GM21381 (cell line): ENCODE results near the gene SMARCD2.
A peak's percentile ranks its signal among the peaks of the same experiment; 100 is the strongest.
"Not testable (repeated sequence)": the region's sequence is repeated elsewhere in the genome, so short reads cannot be mapped to it uniquely, and the experiment has no call there.

Experiments used
- ATAC-seq: cut with Tn5 transposase; IDR thresholded peaks from one replicate; pipeline ENCODE4 v1.9.1; 2021; ENCODE audit warnings: mild to moderate bottlenecking, moderate library complexity; ENCODE audit not compliant: unreplicated experiment

Gene SMARCD2

DNA sequence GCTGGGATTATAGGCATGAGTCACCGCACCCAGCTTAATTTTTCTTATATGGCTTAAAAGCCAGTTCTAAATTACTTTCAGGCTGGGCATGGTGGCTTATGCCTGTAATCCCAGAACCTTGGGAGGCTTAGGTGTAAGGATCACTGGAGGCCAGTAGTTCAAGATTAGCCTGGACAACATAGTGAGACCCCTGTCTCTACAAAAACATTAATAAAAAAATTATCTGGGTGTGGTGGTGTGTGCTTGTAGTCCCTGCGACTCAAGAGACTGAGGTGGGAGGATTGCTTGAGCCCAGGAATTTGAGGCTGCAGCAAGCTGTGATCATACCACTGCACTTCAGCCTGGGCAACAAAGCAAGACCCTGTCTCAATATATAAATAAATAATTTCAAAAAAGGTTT lies 10.8 kb upstream of the SMARCD2 start:
- no peak for ATAC-seq

GRCh38 chr17:63850401-63850800 lies 7.9 kb upstream of the SMARCD2 start:
- ATAC-seq = no peak

DNA sequence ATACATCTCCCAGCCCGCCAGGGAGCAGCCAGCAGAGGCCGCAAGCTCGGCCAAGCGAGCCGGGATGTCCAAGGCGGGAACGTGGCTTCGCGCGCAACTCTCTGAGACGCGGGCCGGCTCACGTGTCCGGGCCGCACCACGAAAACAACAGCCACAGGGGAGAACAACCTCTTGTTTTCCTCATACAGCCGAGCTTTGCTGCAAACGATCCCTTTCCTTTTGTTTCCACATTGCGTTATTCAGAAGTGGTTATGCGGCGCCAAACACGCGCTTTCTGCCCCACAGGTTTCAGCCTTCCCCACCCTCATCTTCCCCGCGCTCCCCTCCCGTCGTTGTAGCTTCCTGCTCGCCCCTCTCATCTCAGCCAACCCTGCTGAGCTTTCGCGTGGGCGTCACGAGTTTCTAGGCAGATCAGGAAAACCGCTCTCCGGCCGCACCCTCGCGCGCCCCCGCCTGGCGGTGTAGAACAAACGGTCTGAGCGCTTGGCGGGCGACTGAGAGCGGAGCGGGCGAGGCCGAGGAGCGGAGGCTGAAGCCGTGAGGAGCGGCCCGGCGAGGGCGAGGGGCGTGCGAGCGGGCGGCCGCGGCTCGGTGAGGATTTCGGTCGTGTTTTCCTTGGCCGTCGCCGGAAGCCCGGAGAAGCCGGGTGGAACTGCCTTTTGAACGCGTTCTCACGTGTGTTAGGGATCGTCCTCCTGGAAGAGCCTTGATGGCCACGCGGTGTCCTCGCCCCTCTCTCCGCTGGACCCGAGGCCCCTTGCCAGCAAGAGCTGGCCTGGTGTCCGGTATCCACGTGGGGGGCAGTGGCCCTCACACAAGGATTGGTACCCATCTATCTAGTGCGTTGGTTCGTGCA lies 6.6 kb upstream of the SMARCD2 start:
- ATAC-seq = peak; percentile 89

DNA sequence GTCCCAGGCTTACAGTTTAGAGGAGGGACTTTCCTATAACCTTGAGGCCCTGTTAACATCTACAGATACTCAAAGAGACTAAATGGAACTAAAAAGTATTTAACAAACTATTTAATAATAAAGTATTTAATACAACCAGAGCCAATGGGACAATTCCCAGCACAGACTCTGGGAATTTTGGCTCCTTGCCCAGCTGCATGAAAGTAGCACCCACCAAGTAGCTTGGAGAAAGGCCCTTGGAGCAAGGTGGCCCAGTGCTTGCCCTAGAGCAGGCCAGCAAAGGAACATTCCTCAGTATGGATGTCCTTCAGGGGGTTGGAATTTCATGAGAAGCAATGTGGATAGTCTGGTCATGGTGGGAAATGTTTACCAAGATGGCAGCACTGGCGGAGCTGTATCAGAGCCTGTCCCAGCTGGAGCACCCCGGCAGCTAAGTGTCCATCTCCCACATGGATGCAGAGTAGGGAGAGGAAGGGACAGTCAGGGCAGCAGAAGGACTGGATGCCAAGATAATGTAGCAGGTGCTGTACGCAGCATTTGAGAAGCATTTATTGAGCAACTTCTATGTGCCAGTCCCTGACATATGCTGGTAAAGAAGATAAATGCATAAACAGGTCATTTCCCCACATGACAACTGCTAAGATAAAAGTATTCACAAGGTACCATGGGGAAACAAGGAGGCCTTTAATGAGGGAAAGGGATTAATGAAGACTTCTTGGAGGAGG lies 5.2 kb upstream of the SMARCD2 start:
- ATAC-seq = no peak

DNA sequence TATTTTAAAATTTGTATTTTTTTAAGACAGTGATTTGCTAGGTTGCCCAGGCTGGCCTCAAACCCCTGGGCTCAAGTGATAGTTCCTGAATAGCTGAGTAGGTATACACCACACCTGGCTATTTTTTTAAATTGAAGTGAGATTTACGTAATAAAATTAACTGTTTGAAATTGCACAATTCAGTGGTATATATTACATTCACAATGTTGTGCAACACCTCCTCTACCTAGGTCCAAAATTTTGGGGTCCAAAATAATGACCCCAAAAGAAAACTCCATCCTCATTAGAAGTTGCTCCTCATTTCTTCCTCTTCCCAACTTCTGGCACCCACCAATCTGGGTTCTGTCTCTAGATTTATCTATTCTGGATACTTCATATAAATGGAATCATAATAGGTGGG lies 3.0 kb upstream of the SMARCD2 start:
- no peak for ATAC-seq

DNA sequence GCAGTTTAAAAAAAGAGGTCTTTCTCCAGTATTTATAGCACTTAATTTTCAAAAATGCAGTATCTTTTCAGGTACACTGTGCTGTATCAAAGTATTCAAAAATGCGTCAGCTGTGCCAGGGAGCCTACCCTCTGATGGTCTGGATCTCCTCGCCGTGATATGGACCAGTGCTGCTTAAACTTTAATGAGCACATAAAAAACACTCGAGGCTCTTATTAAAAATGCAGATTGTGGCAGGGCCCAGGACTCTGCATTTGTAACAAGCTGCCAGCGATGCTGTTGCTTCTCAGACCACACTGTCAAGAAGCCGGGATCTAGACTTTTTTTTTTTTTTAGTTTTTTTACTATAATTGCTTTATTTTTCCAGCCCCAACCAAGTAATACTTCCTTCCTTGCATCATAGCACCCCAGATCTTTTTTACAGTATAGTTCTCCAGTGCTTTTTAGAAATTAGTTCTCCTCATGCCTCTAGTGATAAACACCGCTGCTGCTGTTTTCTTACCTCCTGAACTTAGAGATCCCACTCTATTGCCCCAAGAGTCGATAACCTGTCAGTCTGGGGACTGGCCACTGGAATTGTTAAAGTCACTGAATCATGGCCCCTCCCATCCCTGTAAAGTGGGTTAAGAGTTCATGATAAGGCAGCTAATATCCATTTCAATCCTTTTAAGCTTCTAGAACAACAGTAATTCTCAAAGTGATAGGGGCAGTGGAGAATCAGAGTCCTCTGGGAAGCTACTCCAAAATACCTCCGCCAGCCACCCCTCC lies 1.6 kb upstream of the SMARCD2 start:
- ATAC-seq = no peak

DNA sequence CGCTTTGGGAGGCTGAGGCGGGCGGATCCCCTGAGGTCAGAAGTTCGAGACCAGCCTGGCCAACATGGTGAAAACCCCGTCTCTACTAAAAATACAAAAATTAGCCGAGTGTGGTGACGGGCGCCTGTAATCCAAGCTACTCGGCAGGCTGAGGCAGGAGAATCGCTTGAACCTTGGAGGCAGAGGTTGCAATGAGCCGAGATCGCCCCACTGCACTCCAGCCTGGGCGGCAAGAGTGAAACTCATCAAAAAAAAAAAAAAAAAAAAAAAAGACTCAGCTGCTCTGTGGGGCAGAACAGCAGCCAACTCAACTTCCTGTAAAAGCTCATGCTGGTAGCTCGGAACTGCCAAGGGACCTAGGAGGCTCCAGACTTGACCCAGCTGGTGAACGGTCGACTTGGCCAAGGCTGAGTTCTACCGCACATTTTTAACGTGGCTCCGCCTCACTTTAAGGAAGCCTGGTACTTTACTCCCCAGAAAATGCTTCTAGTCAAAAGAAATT lies 953 bp upstream of the SMARCD2 start:
- ATAC-seq = not testable (repeated sequence)

GRCh38 chr17:63842173-63842539 lies 329 bp downstream of the SMARCD2 start:
- ATAC-seq = peak; percentile 31

GRCh38 chr17:63841350-63842172 lies 924 bp downstream of the SMARCD2 start:
- ATAC-seq = no peak

DNA sequence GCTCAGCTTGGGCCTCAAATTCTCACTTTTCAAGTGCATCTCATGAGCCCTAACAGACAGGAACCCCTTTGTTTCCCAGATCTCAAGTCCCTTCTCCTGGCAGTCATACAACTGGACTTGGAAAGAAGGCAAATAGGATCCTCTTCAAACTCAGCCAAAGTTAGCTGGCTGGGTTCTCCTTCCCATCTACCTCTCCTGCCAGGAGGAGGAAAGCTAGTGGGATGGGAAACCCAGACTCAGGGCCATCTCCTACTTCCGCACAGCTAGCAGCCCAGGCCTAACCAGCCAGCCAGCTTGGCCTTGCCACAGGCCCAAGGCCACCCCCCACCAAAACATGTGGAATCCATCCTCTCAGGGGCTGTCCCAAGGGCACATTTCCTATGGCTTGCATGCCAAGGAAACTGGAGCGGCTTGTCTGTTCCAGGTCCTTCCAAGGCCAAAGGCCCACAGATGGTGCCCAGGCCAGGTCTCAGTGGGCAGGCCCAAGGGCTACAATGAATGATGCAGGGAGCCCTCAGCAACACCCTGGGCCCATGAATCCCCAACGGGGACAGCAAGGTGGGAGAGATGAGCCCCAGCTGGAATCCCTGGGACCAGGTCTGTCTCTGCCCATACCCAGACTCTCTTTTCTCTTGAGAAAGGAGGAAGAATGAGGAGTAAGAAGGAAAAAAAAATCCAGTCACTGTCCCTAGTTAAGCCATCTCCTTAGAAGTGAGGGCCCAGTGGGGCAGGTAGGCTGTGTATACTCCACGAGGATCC lies 1.7 kb downstream of the SMARCD2 start:
- ATAC-seq = no peak

GRCh38 chr17:63838631-63839171 lies 3.8 kb downstream of the SMARCD2 start:
- no peak for ATAC-seq

DNA sequence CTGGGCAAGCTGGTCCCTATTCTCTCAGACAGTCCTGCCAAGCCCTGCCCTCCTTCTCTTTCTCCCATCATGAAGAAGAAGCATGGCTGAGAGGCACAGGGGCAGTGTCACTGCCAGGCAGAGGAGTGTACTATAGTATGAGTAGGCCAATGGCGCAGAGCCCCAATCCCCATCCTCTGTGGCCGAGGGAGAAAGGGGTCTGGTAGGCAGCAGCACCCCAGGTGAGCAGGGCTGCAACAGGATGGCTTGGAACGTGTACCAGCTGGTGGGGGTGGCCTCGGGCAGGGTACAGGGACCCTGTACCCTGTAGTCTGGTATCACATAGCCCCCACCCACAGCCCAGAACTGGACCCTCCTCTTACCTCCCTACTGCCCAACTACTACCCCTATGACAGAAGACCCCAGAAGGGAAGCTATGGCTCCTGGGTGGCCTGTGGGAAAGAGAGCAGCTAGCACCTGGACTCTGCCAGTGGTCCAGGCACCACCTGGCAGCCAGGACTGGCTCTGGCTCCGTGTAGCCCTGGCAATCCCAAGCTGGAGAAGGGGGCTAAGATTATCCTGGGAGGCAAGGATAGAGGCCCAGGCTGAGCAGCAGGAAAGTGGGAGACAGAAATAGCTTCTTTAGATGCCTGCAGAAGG lies 4.4 kb downstream of the SMARCD2 start:
- no peak for ATAC-seq

DNA sequence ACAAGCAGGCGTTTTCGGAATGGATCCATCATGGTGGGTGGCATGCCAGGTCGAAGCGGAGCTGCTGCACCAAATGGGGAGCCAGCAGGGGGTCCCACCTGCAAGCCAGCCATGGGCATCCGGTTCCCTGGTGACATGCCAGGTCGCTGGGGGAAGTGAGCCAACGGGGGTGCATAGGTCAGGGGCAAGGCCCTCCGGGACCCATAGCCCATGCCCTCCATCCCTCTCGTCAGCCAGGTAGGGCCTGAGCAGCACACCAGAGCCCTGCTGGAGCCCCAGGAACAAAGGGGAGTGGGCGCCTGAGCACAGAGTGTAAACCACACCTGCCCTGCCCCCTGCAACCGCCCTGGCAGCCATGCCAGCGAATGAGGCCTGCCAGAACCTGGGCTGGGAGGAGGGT lies 5.0 kb downstream of the SMARCD2 start:
- no peak for ATAC-seq

GRCh38 chr17:63836811-63837210 lies 5.7 kb downstream of the SMARCD2 start:
- no peak for ATAC-seq

GRCh38 chr17:63835167-63835720 lies 7.2 kb downstream of the SMARCD2 start:
- ATAC-seq = no peak

GRCh38 chr17:63834431-63835166 lies 7.9 kb downstream of the SMARCD2 start:
- no peak for ATAC-seq

DNA sequence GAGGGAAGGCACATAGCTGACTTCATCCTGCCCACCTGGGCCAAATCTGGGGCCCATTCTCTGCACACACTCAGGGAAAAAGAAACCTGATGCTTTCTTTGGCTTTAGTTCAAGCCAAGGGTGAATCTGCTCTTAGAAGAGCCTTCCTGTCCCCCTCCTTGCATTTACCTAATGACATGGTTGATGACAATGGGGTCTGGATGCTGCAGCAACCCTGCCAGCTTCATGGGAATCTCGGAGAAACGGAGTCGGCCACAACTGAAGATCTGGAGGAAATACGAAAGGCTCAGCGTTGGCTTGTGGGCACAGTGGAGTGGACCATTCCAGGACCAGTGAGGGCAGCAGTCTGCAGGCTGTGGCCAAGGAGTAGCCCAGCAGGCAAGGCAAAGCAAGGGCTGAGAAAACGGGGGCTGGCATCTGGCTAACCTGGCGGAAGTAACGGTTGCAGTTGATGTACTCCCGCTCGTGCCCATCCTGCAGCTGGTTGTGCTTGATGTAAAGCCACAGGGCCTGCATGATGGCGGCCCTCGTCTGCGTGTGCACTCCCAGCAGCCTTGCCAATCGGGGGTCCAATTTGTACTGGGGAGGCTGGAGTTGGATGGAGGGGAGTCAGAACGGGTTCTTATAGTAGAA lies 8.6 kb downstream of the SMARCD2 start:
- ATAC-seq = no peak
